GM18508 (cell line): ENCODE data around the gene F10.

Experiments used
- ATAC-seq: cut with Tn5 transposase; IDR thresholded peaks from one replicate; pipeline ENCODE4 v1.9.1; 2021; ENCODE audit warnings: moderate number of reproducible peaks; ENCODE audit not compliant: insufficient read depth, unreplicated experiment

F10 gene

GRCh38 chr13:113129480-113129879 is 6.9 kb downstream of the F10 start:
- no peak for ATAC-seq

GRCh38 chr13:113129921-113130750 is 7.5 kb downstream of the F10 start:
- ATAC-seq, result no peak

GRCh38 chr13:113135281-113135760 is 12.7 kb downstream of the F10 start:
- no peak for ATAC-seq

GRCh38 chr13:113137691-113138298 is 15.2 kb downstream of the F10 start:
- ATAC-seq, result no peak

GRCh38 chr13:113138792-113139551 is 16.4 kb downstream of the F10 start:
- ATAC-seq, result no peak

- no peak for ATAC-seq
These were observed 17.0 kb downstream of the F10 start for GRCh38 chr13:113139577-113139976.

- ATAC-seq, result no peak
These were observed 18.3 kb downstream of the F10 start for GRCh38 chr13:113140677-113141600.

- no peak for ATAC-seq
These were observed 19.0 kb downstream of the F10 start for GRCh38 chr13:113141601-113141970.

- ATAC-seq, result no peak
These were observed 20.3 kb downstream of the F10 start for GRCh38 chr13:113142876-113143275.

GRCh38 chr13:113143466-113144254 is 21.1 kb downstream of the F10 start:
- no peak for ATAC-seq

- no peak for ATAC-seq
These were observed 21.6 kb downstream of the F10 start for GRCh38 chr13:113144255-113144629.

GRCh38 chr13:113145496-113145895 is 22.9 kb downstream of the F10 start:
- ATAC-seq, result no peak

- ATAC-seq, result no peak
These were observed 23.5 kb downstream of the F10 start for GRCh38 chr13:113145911-113146598.

- ATAC-seq, result no peak
These were observed 24.2 kb downstream of the F10 start for GRCh38 chr13:113146750-113147149.

GRCh38 chr13:113147206-113147605 is 24.6 kb downstream of the F10 start:
- no peak for ATAC-seq

- ATAC-seq, result no peak
These were observed 25.8 kb downstream of the F10 start for GRCh38 chr13:113148407-113148806.

- ATAC-seq, result no peak
These were observed 26.4 kb downstream of the F10 start for GRCh38 chr13:113148940-113149503.
